NCI-H510A (cell line): ENCODE results near the gene DPEP3.
A peak's percentile ranks its signal among the peaks of the same experiment; 100 is the strongest.

Experiments used
- DNase-seq: peaks from one replicate; lab custom pipeline; 2025; lab: John Stamatoyannopoulos, UW

Gene DPEP3

GRCh38 chr16:67930191-67930590 is 50.1 kb downstream of the DPEP3 start:
- DNase-seq: no peak

GRCh38 chr16:67928561-67929364 is 51.5 kb downstream of the DPEP3 start:
- peak; percentile 50 for DNase-seq

GRCh38 chr16:67928147-67928546 is 52.2 kb downstream of the DPEP3 start:
- DNase-seq: no peak

GRCh38 chr16:67927131-67927941 is 53.0 kb downstream of the DPEP3 start:
- DNase-seq: no peak

- peak; percentile 75 for DNase-seq
These were observed 54.0 kb downstream of the DPEP3 start for GRCh38 chr16:67926181-67926750.
